GM12801 (cell line): Measurements from ENCODE around the gene COL13A1.

Experiments used
- TF ChIP-seq, protein P1 (sequence below): IDR thresholded peaks from one replicate; pipeline ENCODE4 v1.5.1; 2011; ENCODE audit warnings: control low read depth; ENCODE audit not compliant: insufficient read length; ENCODE audit errors: extremely low read depth

The COL13A1 gene

DNA sequence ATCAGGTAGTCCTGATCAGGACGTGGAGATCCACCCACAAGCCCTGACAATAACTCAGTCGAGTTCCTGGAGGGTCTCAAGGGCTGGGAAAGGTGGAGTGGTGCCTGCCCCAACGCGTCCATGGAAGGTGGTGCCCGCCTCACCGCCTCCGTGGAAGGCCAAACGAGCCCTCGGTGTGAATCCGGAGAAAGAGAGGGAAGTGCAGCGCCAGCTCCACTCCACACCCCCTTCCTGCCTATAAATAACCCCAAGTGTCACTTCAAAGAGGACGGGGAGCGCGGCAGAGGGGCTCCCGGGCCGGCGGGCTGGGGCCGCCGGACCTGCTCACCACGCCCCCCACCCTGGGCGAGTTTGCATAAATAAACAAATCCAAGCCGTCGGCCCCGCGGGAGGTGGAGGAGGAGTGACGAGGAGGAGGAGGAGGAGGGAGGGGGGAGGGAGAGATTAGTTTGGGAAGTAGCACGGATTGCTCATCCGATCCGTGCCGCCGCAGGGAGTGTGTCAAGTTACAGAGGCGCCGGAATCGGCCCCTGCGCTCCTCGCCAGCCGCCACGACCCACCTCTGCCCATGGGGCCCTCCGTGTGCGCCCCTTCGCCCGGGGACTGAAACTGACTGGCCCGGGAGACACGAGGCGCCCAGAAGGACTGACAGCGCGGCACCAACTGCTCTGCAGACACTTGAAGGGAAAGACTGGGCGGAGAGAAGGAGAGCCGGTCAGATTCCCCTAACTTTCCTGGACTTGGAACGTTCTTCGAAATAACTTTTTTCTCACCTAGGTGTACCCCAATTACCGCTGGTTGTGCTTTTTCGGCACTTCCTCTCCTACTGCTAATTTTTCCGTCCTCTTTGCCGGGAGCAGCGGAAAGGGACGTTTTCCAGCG lies at the start of gene COL13A1:
Gene COL13A1, plus strand, starts transcription at position 473 of the 882 bp plus-strand sequence. CDS start 518 bp downstream, outside the sequence.
- TF ChIP-seq, protein P1, sequence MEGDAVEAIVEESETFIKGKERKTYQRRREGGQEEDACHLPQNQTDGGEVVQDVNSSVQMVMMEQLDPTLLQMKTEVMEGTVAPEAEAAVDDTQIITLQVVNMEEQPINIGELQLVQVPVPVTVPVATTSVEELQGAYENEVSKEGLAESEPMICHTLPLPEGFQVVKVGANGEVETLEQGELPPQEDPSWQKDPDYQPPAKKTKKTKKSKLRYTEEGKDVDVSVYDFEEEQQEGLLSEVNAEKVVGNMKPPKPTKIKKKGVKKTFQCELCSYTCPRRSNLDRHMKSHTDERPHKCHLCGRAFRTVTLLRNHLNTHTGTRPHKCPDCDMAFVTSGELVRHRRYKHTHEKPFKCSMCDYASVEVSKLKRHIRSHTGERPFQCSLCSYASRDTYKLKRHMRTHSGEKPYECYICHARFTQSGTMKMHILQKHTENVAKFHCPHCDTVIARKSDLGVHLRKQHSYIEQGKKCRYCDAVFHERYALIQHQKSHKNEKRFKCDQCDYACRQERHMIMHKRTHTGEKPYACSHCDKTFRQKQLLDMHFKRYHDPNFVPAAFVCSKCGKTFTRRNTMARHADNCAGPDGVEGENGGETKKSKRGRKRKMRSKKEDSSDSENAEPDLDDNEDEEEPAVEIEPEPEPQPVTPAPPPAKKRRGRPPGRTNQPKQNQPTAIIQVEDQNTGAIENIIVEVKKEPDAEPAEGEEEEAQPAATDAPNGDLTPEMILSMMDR: no peak

DNA sequence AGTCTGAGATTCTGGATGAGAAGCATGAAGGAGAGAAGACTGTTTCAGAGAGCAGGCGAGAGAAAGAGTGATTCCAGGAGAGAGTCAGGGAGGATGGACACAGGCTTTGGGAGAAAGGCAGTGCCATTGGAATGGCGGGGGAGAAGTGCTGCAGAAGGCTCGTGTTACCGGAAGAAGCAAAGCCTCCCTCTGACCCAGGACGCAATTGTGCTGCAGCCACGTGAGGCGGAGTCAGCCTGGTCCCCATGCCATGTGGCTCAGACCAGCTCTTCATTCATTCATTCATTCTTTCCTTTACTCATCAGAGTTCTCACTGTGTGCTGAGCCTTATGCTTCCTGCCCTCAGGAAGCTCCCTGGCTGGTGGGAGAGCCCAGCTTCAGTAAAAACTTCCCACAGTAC lies 49.2 kb upstream of the COL13A1 start:
- TF ChIP-seq, protein P1: no peak

DNA sequence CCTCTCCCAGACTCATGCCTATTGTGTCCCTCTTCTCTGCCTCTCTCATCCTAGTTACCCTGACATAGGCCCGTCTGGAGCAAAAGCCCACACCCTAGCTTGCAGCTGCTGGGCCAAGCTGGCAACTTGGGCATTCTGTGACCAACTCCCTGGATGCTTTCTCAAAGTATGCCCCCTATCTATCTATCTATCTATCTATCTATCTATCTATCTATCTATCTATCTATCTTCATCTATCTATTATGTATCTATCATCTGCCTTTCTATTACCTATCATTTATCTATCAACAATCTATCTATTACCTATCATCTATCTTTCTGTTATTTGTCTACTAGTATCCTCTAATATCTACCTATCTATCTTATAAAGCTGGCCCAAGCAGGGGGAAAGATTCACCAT lies 45.4 kb upstream of the COL13A1 start:
- TF ChIP-seq, protein P1: no peak

DNA sequence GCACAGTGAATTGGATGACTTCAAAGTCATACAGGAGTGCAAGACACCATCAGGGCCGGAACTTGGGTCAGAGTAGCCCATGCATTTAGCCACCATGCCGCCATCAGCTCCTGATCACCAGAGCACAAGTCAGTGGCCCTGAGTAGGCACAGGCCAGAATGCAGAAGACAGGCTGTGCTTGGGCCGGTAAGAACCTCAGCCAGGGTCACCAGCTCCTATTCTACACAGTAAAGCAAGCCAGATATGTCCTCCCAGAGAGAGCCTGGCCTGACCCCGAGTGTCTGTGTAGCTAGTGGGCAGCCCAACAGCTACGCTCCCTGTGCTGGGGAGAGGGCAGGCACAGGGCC lies 44.5 kb upstream of the COL13A1 start:
- TF ChIP-seq, protein P1: no peak

DNA sequence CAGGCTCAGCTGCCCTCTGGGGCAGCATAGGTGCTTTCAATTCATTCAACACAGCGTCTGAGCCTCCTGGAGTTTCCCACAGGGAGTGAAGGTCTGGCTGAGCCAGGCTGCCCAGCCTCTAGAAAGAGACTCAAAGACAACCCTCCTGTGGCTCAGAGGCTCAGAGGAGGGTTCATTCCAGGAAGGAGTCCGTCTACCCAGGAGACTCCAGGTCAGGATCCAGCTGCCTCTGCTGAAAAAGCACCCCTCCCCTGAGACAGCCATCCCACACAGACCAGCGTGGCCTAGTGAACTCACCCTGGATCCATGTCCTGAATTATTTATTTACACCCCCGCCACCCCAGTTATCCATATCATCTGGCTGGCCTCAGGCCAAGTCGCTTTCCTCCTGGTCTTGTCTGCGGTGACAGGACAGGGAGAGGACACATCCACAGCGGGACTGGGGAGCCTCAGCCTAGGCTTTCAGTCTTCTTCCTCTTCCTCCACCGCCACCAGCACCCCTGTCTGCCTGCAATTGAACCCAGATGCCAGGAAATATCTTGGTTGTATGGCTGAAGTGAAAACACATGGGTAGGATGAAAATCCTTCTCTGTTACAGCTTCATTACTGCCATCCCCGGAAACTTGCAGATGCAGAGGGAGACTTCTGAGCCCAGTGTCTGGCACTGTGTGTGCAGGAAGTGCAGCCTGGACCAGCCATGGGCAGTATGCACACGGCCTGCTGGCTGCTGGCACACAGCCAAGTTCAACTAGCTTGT lies 44.0 kb upstream of the COL13A1 start:
- TF ChIP-seq, protein P1: no peak

DNA sequence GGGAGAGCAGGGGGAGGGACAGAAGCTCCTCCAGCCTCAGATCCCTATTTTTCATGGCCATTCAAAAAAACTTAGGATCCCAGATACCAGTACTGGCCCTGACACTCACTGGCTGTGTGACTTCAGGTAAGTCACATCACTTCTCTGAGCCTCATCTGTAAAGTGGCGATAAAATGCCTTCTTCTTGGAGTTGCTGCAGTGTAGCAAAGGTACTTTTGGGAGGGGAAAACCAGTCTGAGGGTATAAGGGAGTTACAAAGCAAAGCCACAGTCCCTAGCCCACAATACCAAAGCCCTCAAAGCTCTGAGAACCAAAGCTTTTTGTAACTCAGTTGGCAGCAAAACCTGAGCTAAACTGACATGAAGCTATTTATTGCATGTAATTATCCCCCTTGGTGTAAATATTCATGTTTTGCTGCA lies 43.4 kb upstream of the COL13A1 start:
- TF ChIP-seq, protein P1: no peak

DNA sequence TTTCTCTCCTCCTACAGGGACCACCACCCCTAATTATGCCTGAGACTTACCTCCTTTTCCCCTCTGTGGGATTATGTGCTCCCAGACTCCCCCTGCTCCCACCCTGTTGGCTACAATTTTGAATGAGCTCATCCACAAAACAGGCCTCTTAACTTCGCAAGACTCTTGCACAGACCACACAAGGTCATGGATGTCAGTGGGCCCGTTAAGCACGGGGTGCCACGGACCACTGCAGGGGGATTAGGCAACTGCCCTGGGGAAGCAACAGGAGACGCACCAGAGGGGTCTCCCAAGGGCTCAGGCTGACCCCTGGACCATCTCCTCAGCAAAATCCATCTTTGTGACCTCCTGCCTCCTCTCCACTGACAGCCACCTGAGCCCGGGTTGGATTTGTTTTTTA lies 42.1 kb upstream of the COL13A1 start:
- TF ChIP-seq, protein P1: no peak
